Smooth muscle cell of bladder (primary cell): ENCODE results near the gene RFTN2. TPM values are rescaled to one million over a fixed set of nuclear protein-coding genes. Genes with fewer than 3 reads are reported as not detected.

Experiments
- total RNA-seq: library from RNA; depleted of rRNA; stranded (reverse); fragments of >200 nt; gene quantifications from 2 replicates; pipeline ENCODE4 v1.2.3, GENCODE V29; 2014

The RFTN2 gene, protein sequence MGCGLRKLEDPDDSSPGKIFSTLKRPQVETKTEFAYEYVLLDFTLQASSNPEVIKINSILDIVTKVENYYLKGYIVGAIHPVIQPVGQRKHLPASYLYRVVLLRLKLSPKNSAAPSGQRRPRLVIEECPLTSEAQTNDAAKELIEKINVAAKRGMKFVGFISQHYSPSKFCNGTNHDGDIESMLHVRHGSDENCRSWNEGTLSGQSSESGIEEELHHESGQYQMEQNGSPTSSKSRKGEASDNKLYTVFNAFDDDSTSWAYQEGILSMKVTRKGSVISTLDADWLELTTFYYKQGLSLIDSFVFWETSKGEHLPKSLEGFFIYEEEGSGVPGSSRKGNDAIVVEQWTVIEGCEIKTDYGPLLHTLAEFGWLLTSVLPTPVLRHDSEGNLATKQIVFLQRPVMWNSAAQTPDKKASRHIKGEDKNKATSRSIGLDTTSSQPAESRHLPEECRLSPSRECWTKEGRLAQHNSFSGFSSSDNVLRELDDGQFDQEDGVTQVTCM
- 6.9 and 10.5 TPM in 2 replicates for total RNA-seq

DNA sequence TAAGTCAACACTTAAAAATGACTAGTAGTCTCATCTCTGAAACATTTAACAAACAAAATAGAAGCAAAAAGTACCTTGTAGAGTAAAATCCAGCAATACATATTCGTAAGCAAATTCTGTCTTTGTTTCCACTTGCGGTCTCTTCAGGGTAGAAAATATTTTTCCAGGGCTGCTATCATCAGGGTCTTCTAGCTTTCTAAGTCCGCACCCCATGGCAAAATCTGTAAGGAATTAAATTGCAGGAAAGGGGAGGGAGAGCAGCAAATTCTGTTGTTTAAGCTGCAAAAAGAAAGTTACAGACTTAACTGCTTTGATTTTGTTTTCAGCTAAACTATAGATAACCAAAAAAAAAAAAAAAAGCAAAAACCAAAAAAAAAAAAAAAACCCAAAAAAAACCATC lies at the start of gene RFTN2:
Gene RFTN2, minus strand, starts transcription at position 342 of the 400 bp plus-strand sequence. Its CDS starts 129 bp downstream, at position 213.

GRCh38 chr2:197705121-197705911 lies 29.9 kb upstream of the RFTN2 start, which contains the start of gene MARS2:
Gene MARS2 (plus strand): TSS chr2:197705369. CDS start chr2:197705406, 37 bp downstream.

Other genes with a start within 250 kb of the RFTN2 start
- 163 and 188 TPM in 2 replicates for gene SF3B1, start 240.6 kb downstream of the RFTN2 start, total RNA-seq
- 39.8 and 44.9 TPM in 2 replicates for gene COQ10B, start 222.0 kb downstream of the RFTN2 start, total RNA-seq
- 182 and 183 TPM in 2 replicates for gene HSPD1, start 175.7 kb downstream of the RFTN2 start, total RNA-seq
- gene HSPE1, start 175.2 kb downstream of the RFTN2 start, total RNA-seq: 83.3 and 114 TPM in 2 replicates
- gene MOB4, start 159.5 kb downstream of the RFTN2 start, total RNA-seq: 23.3 and 23.6 TPM in 2 replicates
- 1.8 and 2.3 TPM in 2 replicates for gene MARS2, start 29.8 kb upstream of the RFTN2 start, total RNA-seq
- gene BOLL, start 109.7 kb upstream of the RFTN2 start, total RNA-seq: not detected in 2 replicates
- gene PLCL1, start 129.0 kb upstream of the RFTN2 start, total RNA-seq: 1.1 and 2.2 TPM in 2 replicates